OCI-LY1 (cell line): ENCODE data around the gene CLEC9A.
"Not testable (repeated sequence)": the region's sequence is repeated elsewhere in the genome, so short reads cannot be mapped to it uniquely, and the experiment has no call there.

Source experiments
- H2AFZ ChIP-seq: fragments of 200-600 bp; sonication (generic), shearing (Covaris generic); 2 replicates; pipeline ENCODE4 v1.6.0; 2014; ENCODE audit warnings: antibody characterized with exemption, mild to moderate bottlenecking, low read length
- H3F3A ChIP-seq: fragments of 200-600 bp; sonication (generic), shearing (Covaris generic); 2 replicates; pipeline ENCODE4 v1.6.0; 2014; ENCODE audit warnings: mild to moderate bottlenecking, antibody characterized with exemption, low read length, moderate library complexity; ENCODE audit not compliant: insufficient read depth
- H3K27ac ChIP-seq: fragments of 200-600 bp; sonication (generic); 2 replicates; pipeline ENCODE4 v1.5.1; 2014; ENCODE audit warnings: low read length, mixed run types, mild to moderate bottlenecking, low read depth; ENCODE audit not compliant: poor library complexity, severe bottlenecking
- H3K27me3 ChIP-seq: fragments of 200-600 bp; sonication (generic); 2 replicates; pipeline ENCODE4 v1.6.0; 2014; ENCODE audit warnings: antibody characterized with exemption, mild to moderate bottlenecking, low read length, moderate library complexity; ENCODE audit not compliant: insufficient read depth
- H3K36me3 ChIP-seq: fragments of 200-600 bp; sonication (generic); 2 replicates; pipeline ENCODE4 v1.6.1; 2014; ENCODE audit warnings: mild to moderate bottlenecking, antibody characterized with exemption, low read length, moderate library complexity, mixed read lengths; ENCODE audit not compliant: insufficient read depth
- H3K4me1 ChIP-seq: fragments of 200-600 bp; sonication (generic); 2 replicates; pipeline ENCODE4 v1.5.1; 2014; ENCODE audit warnings: mild to moderate bottlenecking, low read length, moderate library complexity; ENCODE audit not compliant: insufficient read depth, severe bottlenecking
- H3K4me2 ChIP-seq: fragments of 200-600 bp; sonication (generic), shearing (Covaris generic); 2 replicates; pipeline ENCODE4 v1.6.1; 2014; ENCODE audit warnings: low read length
- H3K4me3 ChIP-seq: fragments of 200-600 bp; sonication (generic); 2 replicates; pipeline ENCODE4 v1.5.1; 2014; ENCODE audit warnings: low read length, low read depth, mild to moderate bottlenecking, mixed read lengths; ENCODE audit not compliant: poor library complexity, severe bottlenecking
- H3K79me2 ChIP-seq: fragments of 200-600 bp; shearing (Covaris generic); 2 replicates; pipeline ENCODE4 v1.6.1; 2016; ENCODE audit warnings: mixed run types, low read length, mixed read lengths; ENCODE audit not compliant: insufficient read depth
- H3K9ac ChIP-seq: fragments of 200-600 bp; sonication (generic), shearing (Covaris generic); 2 replicates; pipeline ENCODE4 v1.6.1; 2014; ENCODE audit warnings: mild to moderate bottlenecking, low read length, mixed read lengths
- H3K9me2 ChIP-seq: fragments of 200-600 bp; sonication (generic), shearing (Covaris generic); 2 replicates; pipeline ENCODE4 v1.6.1; 2014; ENCODE audit warnings: low read depth, mild to moderate bottlenecking, low read length, mixed read lengths
- H3K9me3 ChIP-seq: fragments of 200-600 bp; shearing (Covaris generic); 2 replicates; pipeline ENCODE4 v1.6.1; 2014; ENCODE audit warnings: low read length, mixed read lengths
- H4K20me1 ChIP-seq: fragments of 200-600 bp; sonication (generic), shearing (Covaris generic); 2 replicates; pipeline ENCODE4 v1.6.0; 2016; ENCODE audit warnings: mild to moderate bottlenecking, low read length; ENCODE audit not compliant: insufficient read depth
- CTCF ChIP-seq: fragments of 200-600 bp; sonication (generic), shearing (Covaris generic); IDR thresholded peaks from 2 replicates; pipeline ENCODE4 v1.5.1; 2017; ENCODE audit warnings: mild to moderate bottlenecking, antibody characterized with exemption, low read length, moderate library complexity, mixed read lengths
- EZH2 ChIP-seq: fragments of 200-600 bp; sonication (generic), shearing (Covaris generic); IDR thresholded peaks from 2 replicates; pipeline ENCODE4 v1.8.0; 2017; ENCODE audit warnings: borderline replicate concordance, mixed run types, mild to moderate bottlenecking, antibody characterized with exemption, low read length, moderate library complexity, mixed read lengths

Gene CLEC9A

GRCh38 chr12:10021342-10021741 is 9.1 kb upstream of the CLEC9A start:
- no peak overlapping the region for H3K27ac ChIP-seq
- H2AFZ ChIP-seq, result no peak overlapping the region
- no peaks in the 10 kb centered on the region for H3F3A ChIP-seq
- no peak overlapping the region for H3K4me2 ChIP-seq
- no peaks in the 10 kb centered on the region for H4K20me1 ChIP-seq
- H3K9me2 ChIP-seq, result no peaks in the 10 kb centered on the region
- H3K36me3 ChIP-seq, result no peaks in the 10 kb centered on the region
- H3K9me3 ChIP-seq, result no peaks in the 10 kb centered on the region
- H3K79me2 ChIP-seq, result no peaks in the 10 kb centered on the region
- H3K9ac ChIP-seq, result no peak overlapping the region
- TF ChIP-seq EZH2 (no peak), CTCF (no peak)
- H3K4me3 ChIP-seq, result no peak overlapping the region
- H3K4me1 ChIP-seq, result no peaks in the 10 kb centered on the region
- no peaks in the 10 kb centered on the region for H3K27me3 ChIP-seq

- no peaks in the 10 kb centered on the region for H3K9me2 ChIP-seq
- no peaks in the 10 kb centered on the region for H3F3A ChIP-seq
- H2AFZ ChIP-seq, result no peak overlapping the region
- no peaks in the 10 kb centered on the region for H3K36me3 ChIP-seq
- no peaks in the 10 kb centered on the region for H3K79me2 ChIP-seq
- H3K4me3 ChIP-seq, result no peak overlapping the region
- no peaks in the 10 kb centered on the region for H4K20me1 ChIP-seq
- H3K27ac ChIP-seq, result no peak overlapping the region
- TF ChIP-seq CTCF (no peak), EZH2 (no peak)
- no peak overlapping the region for H3K4me2 ChIP-seq
- no peaks in the 10 kb centered on the region for H3K4me1 ChIP-seq
- H3K9me3 ChIP-seq, result no peaks in the 10 kb centered on the region
- H3K9ac ChIP-seq, result no peak overlapping the region
- H3K27me3 ChIP-seq, result no peaks in the 10 kb centered on the region
Observed at GRCh38 chr12:10025236-10025635, 5.2 kb upstream of the CLEC9A start.

- not testable (repeated sequence) for H3K27ac ChIP-seq, H4K20me1 ChIP-seq
Observed at GRCh38 chr12:10026666-10027065, 3.8 kb upstream of the CLEC9A start.

GRCh38 chr12:10027311-10027710 is 3.2 kb upstream of the CLEC9A start:
- Histone ChIP-seq H3K79me2 (no peaks in the 10 kb centered on the region), H3K4me3 (no peak overlapping the region), H3K9me2 (no peaks in the 10 kb centered on the region), H3K36me3 (no peaks in the 10 kb centered on the region), H2AFZ (no peak overlapping the region), H3K27me3 (no peaks in the 10 kb centered on the region), H3K4me1 (no peaks in the 10 kb centered on the region), H3K9me3 (no peaks in the 10 kb centered on the region), H3K27ac (no peak overlapping the region), H3K9ac (no peak overlapping the region), H3K4me2 (no peak overlapping the region), H4K20me1 (no peaks in the 10 kb centered on the region), H3F3A (no peaks in the 10 kb centered on the region)
- TF ChIP-seq CTCF (no peak), EZH2 (no peak)

More at GRCh38 chr12:10026666-10027065, 3.8 kb upstream of the CLEC9A start:
- not testable (repeated sequence) for H3F3A ChIP-seq, H2AFZ ChIP-seq, H3K9me3 ChIP-seq, H3K4me1 ChIP-seq, H3K9ac ChIP-seq, H3K27me3 ChIP-seq, H3K4me2 ChIP-seq, H3K9me2 ChIP-seq, H3K36me3 ChIP-seq, H3K4me3 ChIP-seq, H3K79me2 ChIP-seq
